Lower leg skin (tissue), 3 donors: ENCODE results near the gene FDXR.

ENCODE experiments used
- CTCF ChIP-seq, 3 donors: fragments of 450-650 bp; IDR thresholded peaks; one replicate each; pipeline ENCODE4 v1.5.1; 2016; ENCODE audit warnings: antibody characterized with exemption in 3 of 3, mild to moderate bottlenecking in 3 of 3, moderate library complexity in 2 of 3
- POLR2A ChIP-seq, 2 donors: fragments of 450-650 bp; IDR thresholded peaks; one replicate each; pipeline ENCODE4 v1.6.1; 2016 to 2017; ENCODE audit warnings: antibody characterized with exemption in 2 of 2, mild to moderate bottlenecking in 1 of 2, moderate library complexity in 1 of 2

DNA sequence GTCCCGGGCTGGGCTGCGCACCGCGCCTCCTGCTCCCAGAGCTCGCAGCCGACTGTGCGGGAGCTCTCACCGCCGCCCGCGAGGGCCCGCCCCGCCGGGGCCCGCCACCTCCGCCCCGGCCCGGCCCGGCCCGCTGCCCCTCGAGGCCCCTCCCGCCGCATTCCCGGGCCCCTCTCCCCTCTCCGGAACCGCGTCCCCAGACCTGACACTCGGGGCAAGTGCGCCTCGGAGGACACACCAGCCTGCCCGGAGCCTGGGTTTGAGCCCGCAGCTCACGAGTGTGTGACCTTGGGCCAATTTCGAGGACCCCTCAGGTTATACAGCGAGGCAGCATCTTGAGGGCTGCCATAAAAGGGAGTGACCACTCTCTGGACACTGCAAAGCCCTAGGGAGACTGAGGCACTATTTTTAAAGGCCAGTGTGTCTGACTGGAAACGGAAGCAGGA lies 11.1 kb downstream of the FDXR start:
- no peak for TF ChIP-seq CTCF (IDR thresholded peaks at IDR 0.05)
- TF ChIP-seq POLR2A (IDR thresholded peaks at IDR 0.05), result no peak
